Neural cell (in vitro differentiated cells): Measurements from ENCODE around the gene YWHAE. TPM values are rescaled to one million over a fixed set of nuclear protein-coding genes. Genes with fewer than 3 reads are reported as not detected.
A peak's percentile ranks its signal among the peaks of the same experiment; 100 is the strongest.

Experiments used
- H2AFZ ChIP-seq: fragments of 200-600, 300-800 bp; sonication (generic), shearing (Covaris generic); 2 replicates; pipeline ENCODE4 v1.6.0; 2014; ENCODE audit warnings: low read depth, mild to moderate bottlenecking, antibody characterized with exemption, low read length, moderate library complexity
- H3F3A ChIP-seq: fragments of 200-600 bp; shearing (Covaris generic); 2 replicates; pipeline ENCODE4 v1.6.1; 2016; ENCODE audit warnings: mild to moderate bottlenecking, moderate library complexity, mixed read lengths, antibody characterized with exemption, low read length; ENCODE audit not compliant: insufficient read depth, poor library complexity, severe bottlenecking
- H3K27ac ChIP-seq: fragments of 200-600, 300-800 bp; sonication (generic), shearing (Covaris generic); 2 replicates; pipeline ENCODE4 v1.5.1; 2014; ENCODE audit warnings: mild to moderate bottlenecking, low read length, moderate library complexity
- H3K27me3 ChIP-seq: fragments of 300-800, 200-600 bp; sonication (generic), shearing (Covaris generic); 2 replicates; pipeline ENCODE4 v1.6.0; 2014; ENCODE audit warnings: mild to moderate bottlenecking, low read depth, low read length, moderate library complexity; ENCODE audit not compliant: insufficient read depth
- H3K36me3 ChIP-seq: fragments of 300-800, 200-600 bp; sonication (generic), shearing (Covaris generic); 2 replicates; pipeline ENCODE4 v1.5.1; 2014; ENCODE audit warnings: mild to moderate bottlenecking, antibody characterized with exemption, low read length, moderate library complexity; ENCODE audit not compliant: insufficient read depth
- H3K4me2 ChIP-seq: fragments of 300-800, 200-600 bp; sonication (generic), shearing (Covaris generic); 2 replicates; pipeline ENCODE4 v1.6.0; 2014; ENCODE audit warnings: mild to moderate bottlenecking, low read length
- H3K4me3 ChIP-seq: fragments of 300-800, 200-600 bp; sonication (generic), shearing (Covaris generic); 2 replicates; pipeline ENCODE4 v1.5.1; 2014; ENCODE audit warnings: mild to moderate bottlenecking, low read length, moderate library complexity
- H3K79me2 ChIP-seq: fragments of 200-600 bp; shearing (Covaris generic); replicated peaks from 2 replicates; pipeline ENCODE4 v1.6.0; 2014; ENCODE audit warnings: mild to moderate bottlenecking, low read length, moderate library complexity; ENCODE audit not compliant: insufficient read depth
- H3K9ac ChIP-seq: fragments of 300-800, 200-600 bp; sonication (generic), shearing (Covaris generic); 2 replicates; pipeline ENCODE4 v1.6.1; 2016; ENCODE audit warnings: mild to moderate bottlenecking, low read length, mixed read lengths
- H3K9me2 ChIP-seq: fragments of 200-600 bp; shearing (Covaris generic); 2 replicates; pipeline ENCODE4 v1.6.1; 2016; ENCODE audit warnings: mild to moderate bottlenecking, low read length, mixed read lengths; ENCODE audit not compliant: insufficient read depth
- H3K9me3 ChIP-seq: fragments of 200-600, 300-800 bp; sonication (generic), shearing (Covaris generic); 2 replicates; pipeline ENCODE4 v1.6.1; 2016; ENCODE audit warnings: mild to moderate bottlenecking, mixed run types, low read length, moderate library complexity, mixed read lengths
- H4K20me1 ChIP-seq: fragments of 200-600 bp; shearing (Covaris generic); 2 replicates; pipeline ENCODE4 v1.6.1; 2016; ENCODE audit warnings: mild to moderate bottlenecking, mixed run types; ENCODE audit not compliant: insufficient read depth
- CTCF ChIP-seq: fragments of 450-650 bp; IDR thresholded peaks from 2 replicates; pipeline ENCODE4 v1.5.1; 2014; ENCODE audit warnings: antibody characterized with exemption, mild to moderate bottlenecking, moderate library complexity; ENCODE audit not compliant: poor library complexity, severe bottlenecking
- EP300 ChIP-seq: fragments of 450-650 bp; conservative IDR thresholded peaks from 2 replicates; pipeline ENCODE4 v1.6.1; 2014; ENCODE audit warnings: antibody characterized with exemption, mild to moderate bottlenecking, moderate library complexity; ENCODE audit not compliant: poor library complexity, severe bottlenecking
- EZH2 ChIP-seq: fragments of 200-600, 300-800 bp; shearing (Covaris generic), sonication (generic); IDR thresholded peaks from 2 replicates; pipeline ENCODE4 v1.6.1; 2014; ENCODE audit warnings: antibody characterized with exemption, low read length, borderline replicate concordance, mild to moderate bottlenecking; ENCODE audit not compliant: insufficient read depth, poor library complexity, severe bottlenecking
- MXI1 ChIP-seq: fragments of 450-650 bp; conservative IDR thresholded peaks from 2 replicates; pipeline ENCODE4 v1.6.1; 2014; ENCODE audit warnings: antibody characterized with exemption, mild to moderate bottlenecking; ENCODE audit not compliant: poor library complexity, severe bottlenecking
- POLR2AphosphoS5 ChIP-seq: IDR thresholded peaks from 2 replicates; pipeline ENCODE4 v1.6.1; 2012
- RAD21 ChIP-seq: fragments of 450-650 bp; conservative IDR thresholded peaks from 2 replicates; pipeline ENCODE4 v1.6.1; 2014; ENCODE audit warnings: antibody characterized with exemption, mild to moderate bottlenecking, moderate library complexity
- REST ChIP-seq: IDR thresholded peaks from 2 replicates; pipeline ENCODE4 v1.6.1; 2012; ENCODE audit warnings: borderline replicate concordance
- SMC3 ChIP-seq: fragments of 450-650 bp; conservative IDR thresholded peaks from 2 replicates; pipeline ENCODE4 v1.6.1; 2014; ENCODE audit warnings: antibody characterized with exemption, mild to moderate bottlenecking, moderate library complexity; ENCODE audit not compliant: poor library complexity
- TAF1 ChIP-seq: IDR thresholded peaks from 2 replicates; pipeline ENCODE4 v1.6.1; 2012; ENCODE audit warnings: low read depth
- polyA minus RNA-seq: library from RNA; depleted of rRNA, polyadenylated mRNA; stranded (reverse); fragments of >200 nt; gene quantifications from 2 replicates; pipeline ENCODE4 v1.2.3, GENCODE V29; 2014
- polyA plus RNA-seq: library from polyadenylated mRNA; depleted of rRNA; stranded (reverse); fragments of >200 nt; gene quantifications from 2 replicates; pipeline ENCODE4 v1.2.3, GENCODE V29; 2014

The YWHAE gene
- polyA plus RNA-seq (594 and 646 TPM in 2 replicates), polyA minus RNA-seq (675 and 954 TPM in 2 replicates)

- Histone ChIP-seq H2AFZ (peak within 1 kb of the TSS; percentile 93), H3K79me2 (peaks cover 50% of the 10 kb centered on the region), H4K20me1 (peaks cover 17% of the 10 kb centered on the region), H3K9me2 (no peaks in the 10 kb centered on the region), H3K9ac (peak within 1 kb of the TSS; percentile 99), H3K27ac (peak within 1 kb of the TSS; percentile 99), H3K4me2 (peak within 1 kb of the TSS; percentile 66), H3K27me3 (no peaks in the 10 kb centered on the region), H3K9me3 (no peaks in the 10 kb centered on the region), H3F3A (peaks cover 4% of the 10 kb centered on the region), H3K4me3 (peak within 1 kb of the TSS; percentile 90), H3K36me3 (no peaks in the 10 kb centered on the region)
- TF ChIP-seq EZH2 (no peak), MXI1 (peak; percentile 95), TAF1 (peak; percentile 98), POLR2AphosphoS5 (peak; percentile 99), RAD21 (peak; percentile 29), EP300 (peak; percentile 66), REST (peak; percentile 98), SMC3 (peak; percentile 21), CTCF (no peak)
Observed at GRCh38 chr17:1399679-1400512, at the start of gene YWHAE. YWHAE (minus strand) TSS chr17:1400222; CDS start chr17:1400110, 112 bp downstream.

GRCh38 chr17:1449412-1449967, 49.5 kb upstream of the YWHAE start:
- Histone ChIP-seq H3K9me3 (no peaks in the 10 kb centered on the region), H3K27ac (no peak overlapping the region), H3K9me2 (no peaks in the 10 kb centered on the region), H3K79me2 (peaks cover 80% of the 10 kb centered on the region), H3F3A (no peaks in the 10 kb centered on the region), H3K9ac (no peak overlapping the region), H3K27me3 (no peaks in the 10 kb centered on the region), H3K4me2 (no peak overlapping the region), H3K36me3 (no peaks in the 10 kb centered on the region), H4K20me1 (no peaks in the 10 kb centered on the region), H3K4me3 (no peak overlapping the region), H2AFZ (no peak overlapping the region)
- TF ChIP-seq CTCF, result no peak
- TF ChIP-seq RAD21, result no peak
- no peak for TF ChIP-seq REST
- TF ChIP-seq EZH2, result no peak
- no peak for TF ChIP-seq EP300
- TF ChIP-seq TAF1, result no peak
- no peak for TF ChIP-seq SMC3
- no peak for TF ChIP-seq MXI1
- no peak for TF ChIP-seq POLR2AphosphoS5
